GM08714 (cell line): ENCODE results near the gene CACUL1.
"Not testable (repeated sequence)": the region's sequence is repeated elsewhere in the genome, so short reads cannot be mapped to it uniquely, and the experiment has no call there.

ENCODE experiments used
- H3K4me3 ChIP-seq: fragments of 200-500 bp; sonication (Bioruptor generic); 2 replicates; pipeline ENCODE4 v1.5.1; 2014; ENCODE audit warnings: mild to moderate bottlenecking, low read length, inconsistent platforms
- ZNF274 ChIP-seq: IDR thresholded peaks from 2 replicates; pipeline ENCODE4 v1.6.1; 2012; ENCODE audit warnings: mild to moderate bottlenecking, low read depth, low read length

The CACUL1 gene

GRCh38 chr10:118701529-118702323 lies 53.0 kb downstream of the CACUL1 start:
- TF ChIP-seq ZNF274: no peak
- no peak overlapping the region for H3K4me3 ChIP-seq

- H3K4me3 ChIP-seq: no peak overlapping the region
- no peak for TF ChIP-seq ZNF274
These were observed 56.3 kb downstream of the CACUL1 start for GRCh38 chr10:118698421-118698820.

- no peak for TF ChIP-seq ZNF274
These were observed 59.9 kb downstream of the CACUL1 start for GRCh38 chr10:118694848-118695247.

GRCh38 chr10:118692872-118693271 lies 61.9 kb downstream of the CACUL1 start:
- no peak overlapping the region for H3K4me3 ChIP-seq
- no peak for TF ChIP-seq ZNF274

More at GRCh38 chr10:118694848-118695247, 59.9 kb downstream of the CACUL1 start:
- no peak overlapping the region for H3K4me3 ChIP-seq

GRCh38 chr10:118689070-118689858 lies 65.5 kb downstream of the CACUL1 start:
- no peak for TF ChIP-seq ZNF274
- H3K4me3 ChIP-seq: no peak overlapping the region

GRCh38 chr10:118687472-118687871 lies 67.3 kb downstream of the CACUL1 start:
- H3K4me3 ChIP-seq: no peak overlapping the region
- TF ChIP-seq ZNF274: no peak

- no peak for TF ChIP-seq ZNF274
- H3K4me3 ChIP-seq: no peak overlapping the region
These were observed 72.2 kb downstream of the CACUL1 start for GRCh38 chr10:118682533-118682932.

GRCh38 chr10:118680197-118680596 lies 74.6 kb downstream of the CACUL1 start:
- no peak for TF ChIP-seq ZNF274
- H3K4me3 ChIP-seq: no peak overlapping the region

- H3K4me3 ChIP-seq: no peak overlapping the region
- no peak for TF ChIP-seq ZNF274
These were observed 80.4 kb downstream of the CACUL1 start for GRCh38 chr10:118674226-118674919.

GRCh38 chr10:118672766-118673715 lies 81.7 kb downstream of the CACUL1 start:
- no peak overlapping the region for H3K4me3 ChIP-seq
- no peak for TF ChIP-seq ZNF274

GRCh38 chr10:118672153-118672552 lies 82.6 kb downstream of the CACUL1 start:
- H3K4me3 ChIP-seq: no peak overlapping the region

GRCh38 chr10:118671221-118671620 lies 83.5 kb downstream of the CACUL1 start:
- H3K4me3 ChIP-seq: not testable (repeated sequence)

More at GRCh38 chr10:118672153-118672552, 82.6 kb downstream of the CACUL1 start:
- TF ChIP-seq ZNF274: no peak

GRCh38 chr10:118670472-118671124 lies 84.2 kb downstream of the CACUL1 start:
- H3K4me3 ChIP-seq: no peak overlapping the region
- no peak for TF ChIP-seq ZNF274

GRCh38 chr10:118669835-118670234 lies 84.9 kb downstream of the CACUL1 start:
- no peak for TF ChIP-seq ZNF274
- H3K4me3 ChIP-seq: no peak overlapping the region
